Motor neuron (in vitro differentiated cells): Measurements from ENCODE around the gene FOXN4. TPM values are rescaled to one million over a fixed set of nuclear protein-coding genes. Genes with fewer than 3 reads are reported as not detected.

Experiments used
- ATAC-seq, 8 experiments: fragments of 200-7000 bp; cut with Tn5 transposase; replicated peaks in 6 of 8; 2 replicates each; pipeline ENCODE4 v1.8.0; 2021; ENCODE audit warnings: mild to moderate bottlenecking in 8 of 8, moderate library complexity in 8 of 8
- H3K27ac ChIP-seq, 2 donors: fragments of 250-450 bp; sonication (Bioruptor Pico); 2 replicates each; pipeline ENCODE4 v1.9.0; 2021; ENCODE audit warnings: antibody characterized with exemption in 2 of 2, mild to moderate bottlenecking in 2 of 2, moderate library complexity in 1 of 2
- H3K4me1 ChIP-seq, 2 donors: fragments of 250-450 bp; sonication (Bioruptor Pico); replicated peaks in 1 of 2; 2 replicates each; pipeline ENCODE4 v1.6.1; 2021; ENCODE audit warnings: antibody characterized with exemption in 2 of 2, mild to moderate bottlenecking in 2 of 2, moderate library complexity in 1 of 2
- H3K4me3 ChIP-seq, 5 donors: fragments of 250-450 bp; sonication (Bioruptor Pico); 2 replicates each; pipeline ENCODE4 v1.9.0; 2021; ENCODE audit warnings: antibody characterized with exemption in 5 of 5, mild to moderate bottlenecking in 5 of 5, moderate library complexity in 4 of 5
- WGBS, 10 experiments: fragments of 450-650 bp; shearing (Covaris generic); methylation state at CpG; one replicate each; pipeline ENCODE4 v1.0.0; 2022; 5-methylcytosine and 5-hydroxymethylcytosine counted together
- in situ Hi-C, 9 experiments: fragments of 400-800 bp; cut with MboI; loops; one replicate each; pipeline ENCODE4 v1.15.0; 2021; ENCODE audit warnings: low sequenced_read_pairs in 9 of 9, low pct_unique_long_range_greater_than_20kb in 2 of 9; ENCODE audit not compliant: unreplicated experiment in 9 of 9
- total RNA-seq, 8 experiments: library from RNA; unstranded; fragments of 300-600 nt; gene quantifications; 2 replicates each; pipeline versions ENCODE4 v1.2.3 to v1.2.4, GENCODE V29; 2022

FOXN4 gene
- total RNA-seq, 8 experiments from 2014 or later: 0.20 to 19.7 (median 0.48) TPM; not detected in 2

DNA sequence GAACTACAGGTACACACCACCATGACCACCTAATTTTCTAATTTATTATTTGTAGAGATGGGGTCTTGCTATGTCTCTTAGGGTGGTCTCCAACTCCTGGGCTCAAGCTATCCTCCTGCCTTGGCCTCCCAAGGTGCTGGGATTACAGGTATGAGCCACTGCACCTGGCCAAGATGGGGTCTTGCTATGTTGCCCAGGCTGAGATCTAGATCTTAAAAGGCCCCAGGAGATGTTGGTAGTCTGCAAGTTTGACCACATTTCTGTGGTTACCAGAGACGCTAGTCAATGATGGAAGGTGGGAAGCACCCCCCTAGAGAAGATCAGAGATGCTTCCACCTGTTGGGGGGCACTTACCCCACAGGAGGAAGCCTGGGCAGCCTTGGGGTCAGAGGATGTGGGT, 34.7 kb downstream of the FOXN4 start:
- in situ Hi-C loops: loop anchor here in 2 of 9 experiments (25.0 kb wide), 1 partner anchor 113 kb away; no protein-coding TSS in a partner anchor
- ATAC-seq: no peak
- Histone ChIP-seq H3K27ac (no peak overlapping the region), H3K4me1 (peaks cover 5 to 13% of the 10 kb centered on the region in 2 donors), H3K4me3 (no peak overlapping the region)
- 60 to 86% methylated on average over 1 of the region's 1 CpG; no CpG with 5 or more reads in 8 of the 10 experiments for WGBS, 10 experiments

DNA sequence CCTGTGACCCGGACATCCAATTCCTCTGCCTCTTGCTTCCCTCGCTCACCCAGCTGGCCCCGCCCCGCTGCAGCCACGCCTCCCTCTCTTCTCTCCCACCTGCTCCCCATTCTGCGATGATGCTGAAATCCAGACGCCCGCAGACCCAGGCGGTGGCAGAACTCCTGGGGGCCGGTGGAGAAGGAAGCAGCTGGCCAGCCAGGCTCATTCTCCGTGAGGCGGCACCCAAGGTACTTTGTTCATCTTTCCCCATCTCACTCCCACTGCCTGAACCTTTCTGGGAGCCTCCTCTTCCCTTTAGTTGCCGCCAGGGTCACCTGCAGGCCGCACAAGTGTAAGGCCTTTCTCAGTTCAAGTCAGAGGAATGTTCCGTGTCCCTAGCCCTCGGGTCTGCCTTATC, 35.7 kb downstream of the FOXN4 start:
- peak overlapping the region in 1 of 2 donors; percentile 55 for H3K27ac ChIP-seq
- ATAC-seq: peak in 5 of 8 experiments; percentile 59 to 89 (median 79)
- WGBS, 10 experiments: 13 to 55% (median 40%) methylated on average over 1 to 6 of the region's 16 CpGs; no CpG with 5 or more reads in 3 of the 10 experiments
- in situ Hi-C loops: loop anchor here in 2 of 9 experiments (25.0 kb wide), 1 partner anchor 114 kb away; no protein-coding TSS in a partner anchor
- peaks cover 4 to 10% of the 10 kb centered on the region in 2 donors for H3K4me1 ChIP-seq
- no peak overlapping the region for H3K4me3 ChIP-seq

DNA sequence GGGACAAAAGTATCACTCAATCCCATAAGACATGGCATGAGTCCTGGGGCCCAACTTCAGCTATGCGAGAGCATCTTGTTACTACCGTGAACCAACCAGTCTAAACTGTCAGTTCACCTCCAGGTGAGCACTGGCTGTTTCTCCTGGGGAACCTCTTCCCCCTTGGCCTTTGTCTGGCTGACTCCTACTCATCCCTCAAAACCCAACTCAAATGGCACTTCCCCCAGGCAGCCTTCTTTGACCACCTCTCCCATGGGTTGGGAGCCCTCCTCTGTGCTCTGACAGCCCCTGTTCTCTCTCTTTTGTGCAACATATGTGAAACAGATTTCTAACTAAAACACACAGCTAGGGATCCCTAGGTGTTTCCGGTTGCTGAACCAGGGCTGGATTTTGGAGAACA, 37.7 kb downstream of the FOXN4 start:
- no peak for ATAC-seq
- 0 to 100% (median 82%) methylated on average over 1 to 2 of the region's 3 CpGs; no CpG with 5 or more reads in 7 of the 10 experiments for WGBS, 10 experiments
- Histone ChIP-seq H3K27ac (no peak overlapping the region), H3K4me1 (peaks cover 0 to 4% of the 10 kb centered on the region in 2 donors), H3K4me3 (no peak overlapping the region)
- in situ Hi-C loops: loop anchor here in 2 of 9 experiments (25.0 kb wide), 1 partner anchor 116 kb away; no protein-coding TSS in a partner anchor

DNA sequence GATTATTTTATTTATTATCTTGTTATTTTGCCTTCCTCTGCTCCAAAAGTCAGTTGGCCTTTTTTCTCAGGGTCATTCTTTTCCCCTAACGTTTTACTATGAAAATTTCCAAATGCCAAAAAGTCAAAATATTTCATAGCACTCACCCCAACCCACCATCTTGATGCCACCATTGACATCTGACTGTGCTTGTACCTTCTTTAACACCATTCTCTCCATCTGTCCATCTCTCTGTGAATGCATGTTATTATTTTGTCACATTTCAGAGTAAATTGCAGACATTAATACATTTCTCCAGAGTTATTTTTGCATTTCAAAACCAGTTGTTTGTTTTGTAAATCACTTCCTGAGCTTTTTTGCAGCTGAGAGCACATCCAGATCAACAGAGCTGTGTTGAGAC, 38.6 kb downstream of the FOXN4 start:
- H3K4me1 ChIP-seq: peaks cover 0 to 4% of the 10 kb centered on the region in 2 donors
- WGBS, 10 experiments: 0 to 43% (median 0%) methylated on average over 1 of the region's 1 CpG; no CpG with 5 or more reads in 2 of the 10 experiments
- no peak overlapping the region for H3K4me3 ChIP-seq
- in situ Hi-C loops: loop anchor here in 2 of 9 experiments (25.0 kb wide), 1 partner anchor 117 kb away; no protein-coding TSS in a partner anchor
- no peak for ATAC-seq
- no peak overlapping the region for H3K27ac ChIP-seq

DNA sequence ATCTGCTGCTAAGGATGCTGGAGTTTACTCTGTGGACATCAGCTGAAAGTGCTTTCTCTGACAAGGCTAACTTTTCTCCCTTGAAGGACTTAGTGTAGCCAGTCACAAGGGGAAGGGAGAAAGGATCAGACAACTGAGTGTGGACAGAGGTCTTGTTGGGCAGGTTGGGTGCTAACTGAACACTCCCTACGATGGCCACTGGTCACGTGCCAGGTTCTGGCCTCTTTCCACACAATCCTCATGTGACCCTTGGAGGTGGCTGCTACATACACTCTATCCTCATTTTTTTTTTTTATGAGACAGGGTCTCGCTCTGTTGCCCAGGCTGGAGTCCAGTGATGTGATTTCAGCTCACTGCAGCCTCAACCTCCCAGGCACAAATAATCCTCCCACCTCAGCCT, 39.7 kb downstream of the FOXN4 start:
- WGBS, 10 experiments: 0 to 100% (median 75%) methylated on average over 1 to 3 of the region's 3 CpGs; no CpG with 5 or more reads in 6 of the 10 experiments
- ATAC-seq: no peak
- no peak overlapping the region for H3K4me3 ChIP-seq
- in situ Hi-C loops: loop anchor here in 8 of 9 experiments (10.0 to 25.0 kb wide), 2 partner anchors 115 to 118 kb away; no protein-coding TSS in a partner anchor
- H3K27ac ChIP-seq: no peak overlapping the region
- peaks cover 2 to 4% of the 10 kb centered on the region in 2 donors for H3K4me1 ChIP-seq

DNA sequence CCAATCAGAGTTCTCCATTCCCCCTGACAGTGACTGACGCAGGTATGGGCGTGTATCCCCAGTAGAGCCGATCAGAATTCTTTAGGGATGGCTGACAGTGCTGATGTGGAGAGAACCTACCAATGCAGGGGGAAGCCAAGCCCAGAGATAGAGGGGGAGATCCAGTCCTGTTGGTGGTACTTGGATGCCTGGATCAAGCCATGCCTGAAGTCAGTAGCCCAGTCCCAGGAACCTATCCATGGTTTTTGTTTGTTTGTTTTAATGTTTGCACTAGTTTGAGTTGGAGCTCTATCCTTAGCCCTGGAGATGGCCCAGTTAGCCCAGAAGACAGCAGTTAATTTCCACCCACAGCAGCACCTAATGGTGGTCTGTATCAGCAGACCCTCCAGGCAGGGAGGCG, 40.2 kb downstream of the FOXN4 start:
- WGBS, 10 experiments: 40 to 100% (median 83%) methylated on average over 1 to 3 of the region's 4 CpGs; no CpG with 5 or more reads in 3 of the 10 experiments
- no peak overlapping the region for H3K27ac ChIP-seq
- H3K4me3 ChIP-seq: no peak overlapping the region
- no peak for ATAC-seq
- in situ Hi-C loops: loop anchor here in 8 of 9 experiments (10.0 to 25.0 kb wide), 2 partner anchors 116 to 118 kb away; no protein-coding TSS in a partner anchor
- H3K4me1 ChIP-seq: peaks cover 4 to 5% of the 10 kb centered on the region in 2 donors

DNA sequence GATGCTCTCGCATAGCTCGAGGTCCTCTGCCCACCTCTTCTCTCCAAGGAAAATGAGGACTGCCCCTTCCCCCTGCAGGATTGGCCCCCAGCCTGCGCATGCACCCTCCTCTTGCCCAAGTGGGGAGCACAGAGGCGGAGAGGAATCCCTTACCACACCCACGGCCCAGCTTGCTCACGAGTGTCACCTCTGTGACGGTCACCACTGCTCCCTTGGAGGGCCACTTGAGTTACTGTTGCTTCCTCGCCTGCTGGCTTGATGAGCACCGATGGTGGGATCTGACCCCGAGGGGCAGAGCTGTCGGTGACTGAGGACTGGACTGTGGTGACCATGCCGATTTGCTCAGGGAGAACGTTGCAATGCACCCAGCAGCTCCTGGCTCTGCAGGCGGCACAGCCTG, 41.7 kb downstream of the FOXN4 start:
- no peak overlapping the region for H3K4me3 ChIP-seq
- WGBS, 10 experiments: 53 to 100% (median 90%) methylated on average over 1 to 4 of the region's 14 CpGs; no CpG with 5 or more reads in 3 of the 10 experiments
- H3K4me1 ChIP-seq: peaks cover 0 to 5% of the 10 kb centered on the region in 2 donors
- in situ Hi-C loops: loop anchor here in 8 of 9 experiments (10.0 to 25.0 kb wide), 2 partner anchors 117 to 120 kb away; no protein-coding TSS in a partner anchor
- no peak for ATAC-seq
- no peak overlapping the region for H3K27ac ChIP-seq

DNA sequence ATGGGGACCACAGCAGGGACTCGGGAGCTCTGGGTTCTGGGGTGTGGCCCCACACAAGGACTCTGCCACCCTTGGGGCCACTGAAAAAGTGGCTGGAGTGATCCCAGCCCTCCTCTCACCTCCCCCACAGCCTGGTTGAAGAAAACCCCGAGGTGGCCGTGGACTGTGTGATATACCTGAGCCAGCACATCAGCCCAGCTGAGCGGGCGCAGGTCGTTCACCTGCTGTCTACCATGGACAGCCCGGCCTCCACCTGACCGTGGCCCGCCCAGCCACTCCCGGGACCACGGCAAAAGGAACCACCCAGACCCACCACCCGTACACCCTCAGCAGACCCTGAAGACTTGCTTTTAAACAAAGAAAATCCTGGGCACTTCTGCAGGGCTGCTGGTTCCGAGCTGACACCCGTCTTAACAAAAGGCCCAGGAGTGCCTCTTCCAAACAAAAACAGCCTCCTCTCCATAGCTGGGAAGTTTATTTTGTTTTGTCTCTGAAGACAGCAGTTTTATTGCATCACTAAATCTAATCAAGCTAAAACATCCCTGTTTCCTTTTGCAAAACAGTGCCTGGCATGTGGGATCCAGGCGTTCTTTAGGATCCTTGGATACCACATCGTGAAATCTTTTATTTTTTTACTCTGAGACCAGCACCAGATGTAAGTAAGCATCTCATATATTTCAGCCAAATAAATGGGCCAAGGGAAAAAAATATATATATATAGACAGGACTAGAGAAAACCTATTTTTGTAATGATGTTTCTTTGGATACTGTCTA, 42.8 kb downstream of the FOXN4 start:
- ATAC-seq: no peak

DNA sequence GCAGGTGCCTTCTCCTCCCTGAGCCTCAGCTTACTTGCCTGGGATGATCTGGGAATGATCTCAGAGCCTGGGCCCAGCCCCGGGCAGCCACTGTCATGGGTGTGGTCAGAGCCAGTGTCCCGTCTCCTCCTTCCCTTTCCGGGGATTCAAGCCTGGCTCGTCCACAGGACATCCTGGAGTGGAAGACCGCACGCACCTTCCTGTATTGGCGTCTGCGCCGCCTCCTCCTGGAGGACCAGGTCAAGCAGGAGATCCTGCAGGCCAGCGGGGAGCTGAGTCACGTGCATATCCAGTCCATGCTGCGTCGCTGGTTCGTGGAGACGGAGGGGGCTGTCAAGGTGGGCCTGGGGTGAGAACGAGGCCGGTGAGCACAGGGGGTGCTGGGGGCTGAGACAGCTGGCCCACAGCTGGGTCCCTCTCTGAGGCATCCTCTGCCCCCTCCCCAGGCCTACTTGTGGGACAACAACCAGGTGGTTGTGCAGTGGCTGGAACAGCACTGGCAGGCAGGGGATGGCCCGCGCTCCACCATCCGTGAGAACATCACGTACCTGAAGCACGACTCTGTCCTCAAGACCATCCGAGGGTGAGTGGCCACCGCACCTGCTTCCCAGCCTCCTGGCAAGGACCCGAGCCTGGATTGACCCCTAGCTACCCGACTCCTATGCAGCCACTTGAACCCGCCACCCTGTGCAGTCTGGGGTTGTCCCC, 44.0 kb downstream of the FOXN4 start:
- ATAC-seq: peak in 3 of 8 experiments; percentile 3 to 28 (median 19)
- in situ Hi-C loops: loop anchor here in 8 of 9 experiments (10.0 to 25.0 kb wide), 2 partner anchors 120 to 122 kb away; no protein-coding TSS in a partner anchor
- WGBS, 10 experiments: 60 to 100% (median 87%) methylated on average over 1 to 16 of the region's 27 CpGs; no CpG with 5 or more reads in 4 of the 10 experiments
- no peak overlapping the region for H3K27ac ChIP-seq
- H3K4me3 ChIP-seq: no peak overlapping the region
- H3K4me1 ChIP-seq: peaks cover 0 to 5% of the 10 kb centered on the region in 2 donors

More for the DNA sequence above, 42.8 kb downstream of the FOXN4 start:
- Histone ChIP-seq H3K4me3 (no peak overlapping the region), H3K4me1 (peaks cover 0 to 5% of the 10 kb centered on the region in 2 donors), H3K27ac (no peak overlapping the region)
- in situ Hi-C loops: loop anchor here in 8 of 9 experiments (10.0 to 25.0 kb wide), 2 partner anchors 119 to 121 kb away; no protein-coding TSS in a partner anchor
- 0 to 100% (median 83%) methylated on average over 1 to 6 of the region's 16 CpGs; no CpG with 5 or more reads in 3 of the 10 experiments for WGBS, 10 experiments

DNA sequence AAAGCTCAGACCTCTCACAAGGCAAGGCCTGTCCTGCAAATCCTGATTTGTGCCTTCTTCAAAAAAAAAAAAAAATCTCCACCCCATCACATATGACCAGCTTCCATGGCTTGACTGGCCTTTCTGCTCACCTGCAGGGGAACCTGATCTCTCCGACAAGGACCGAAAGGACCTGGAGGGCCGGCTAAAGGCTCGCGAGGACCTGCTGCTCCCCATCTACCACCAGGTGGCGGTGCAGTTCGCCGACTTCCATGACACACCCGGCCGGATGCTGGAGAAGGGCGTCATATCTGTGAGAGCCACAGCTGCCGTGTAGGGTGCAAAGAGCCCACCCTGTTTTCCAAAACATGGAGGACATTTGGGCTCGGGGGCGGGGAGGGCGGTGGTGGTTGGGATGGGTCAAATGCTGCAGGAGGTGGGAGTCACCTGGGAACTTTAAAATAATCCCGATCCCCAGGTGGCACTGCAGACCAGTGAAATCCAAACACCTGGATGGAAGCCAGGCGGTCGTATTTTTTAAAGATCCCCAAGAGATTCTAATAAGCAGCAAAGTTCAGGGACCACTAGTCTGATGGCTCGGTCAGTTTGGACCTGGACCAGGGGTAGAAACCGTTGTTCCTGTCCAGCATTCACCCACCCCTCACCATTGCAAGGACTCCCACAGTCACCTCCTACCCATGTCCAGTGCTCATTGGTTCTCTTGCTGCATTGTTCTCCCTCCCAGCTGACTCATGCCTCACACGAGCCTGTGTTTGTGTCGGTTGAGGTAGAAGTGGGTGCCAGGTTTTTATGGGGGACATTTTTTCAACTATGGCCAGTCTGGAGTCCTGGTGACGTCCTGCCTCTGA, 44.8 kb downstream of the FOXN4 start:
- no peak overlapping the region for H3K27ac ChIP-seq
- H3K4me3 ChIP-seq: no peak overlapping the region
- peak; percentile 82 to 98 (median 96) for ATAC-seq
- in situ Hi-C loops: loop anchor here in 8 of 9 experiments (10.0 to 25.0 kb wide), 2 partner anchors 120 to 123 kb away; no protein-coding TSS in a partner anchor
- WGBS, 10 experiments: 0 to 100% (median 62%) methylated on average over 1 to 8 of the region's 23 CpGs; no CpG with 5 or more reads in 3 of the 10 experiments
- H3K4me1 ChIP-seq: peaks cover 0 to 5% of the 10 kb centered on the region in 2 donors

DNA sequence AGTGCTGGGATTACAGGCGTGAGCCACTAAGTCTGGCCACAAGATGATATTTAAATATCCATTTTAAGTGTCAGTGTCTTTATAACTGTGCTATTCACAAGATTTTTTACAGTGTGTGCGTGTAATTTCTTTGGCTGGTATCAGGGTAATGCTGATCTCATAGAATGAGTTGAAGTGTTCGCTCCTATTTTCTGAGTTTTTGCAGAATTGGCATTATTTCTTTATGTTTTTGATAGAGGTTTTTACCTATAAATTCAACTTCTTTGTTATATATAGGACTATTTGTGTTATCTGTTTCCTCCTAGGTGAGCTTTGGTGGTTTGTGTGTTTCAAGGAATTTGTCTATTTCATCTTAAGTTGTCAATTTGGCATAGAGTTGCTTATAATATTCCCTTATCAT, 45.6 kb downstream of the FOXN4 start:
- Histone ChIP-seq H3K27ac (no peak overlapping the region), H3K4me3 (no peak overlapping the region), H3K4me1 (peaks cover 0 to 5% of the 10 kb centered on the region in 2 donors)
- ATAC-seq: no peak
- whole genome bisulfite sequencing, 10 experiments: 50 to 100% (median 89%) methylated on average over 1 to 3 of the region's 3 CpGs; no CpG with 5 or more reads in 1 of the 10 experiments
- in situ Hi-C loops: loop anchor here in 8 of 9 experiments (10.0 to 25.0 kb wide), 2 partner anchors 121 to 124 kb away; no protein-coding TSS in a partner anchor
